OCI-LY3 (cell line): ENCODE results near the gene MGRN1.

Source experiments
- H2AFZ ChIP-seq: fragments of 200-600, 300-600 bp; shearing (Covaris generic); 2 replicates; pipeline ENCODE4 v1.6.0; 2014; ENCODE audit warnings: antibody characterized with exemption, low read depth, low read length
- H3K27ac ChIP-seq: fragments of 200-600, 300-600 bp; sonication (generic); 2 replicates; pipeline ENCODE4 v1.5.1; 2014; ENCODE audit warnings: mild to moderate bottlenecking, low read length, moderate library complexity, mixed read lengths
- H3K27me3 ChIP-seq: fragments of 200-600, 300-600 bp; sonication (generic); 2 replicates; pipeline ENCODE4 v1.6.1; 2014; ENCODE audit warnings: low read depth, low read length, mixed read lengths
- H3K36me3 ChIP-seq: fragments of 200-600, 300-600 bp; sonication (generic); replicated peaks from 2 replicates; pipeline ENCODE3; 2014; ENCODE audit warnings: low read depth, low read length, mixed read lengths
- H3K4me1 ChIP-seq: fragments of 300-600, 200-600 bp; sonication (generic); 2 replicates; pipeline ENCODE4 v1.6.1; 2014; ENCODE audit warnings: low read length, mixed read lengths
- H3K4me2 ChIP-seq: fragments of 200-600, 300-600 bp; sonication (generic); 2 replicates; pipeline ENCODE4 v1.6.1; 2014; ENCODE audit warnings: low read length, mixed read lengths
- H3K4me3 ChIP-seq: fragments of 300-600, 200-600 bp; sonication (generic); 2 replicates; pipeline ENCODE4 v1.5.1; 2014; ENCODE audit warnings: antibody characterized with exemption, mild to moderate bottlenecking, low read length, moderate library complexity
- H3K79me2 ChIP-seq: fragments of 300-600, 200-600 bp; shearing (Covaris generic); 2 replicates; pipeline ENCODE4 v1.6.1; 2014; ENCODE audit warnings: mild to moderate bottlenecking, low read length, mixed read lengths
- H3K9ac ChIP-seq: fragments of 300-600, 200-600 bp; shearing (Covaris generic); 2 replicates; pipeline ENCODE4 v1.6.0; 2014; ENCODE audit warnings: mild to moderate bottlenecking, low read length, moderate library complexity
- H3K9me3 ChIP-seq: fragments of 200-600, 300-600 bp; shearing (Covaris generic); 2 replicates; pipeline ENCODE4 v1.6.1; 2014; ENCODE audit warnings: low read length, mixed read lengths; ENCODE audit not compliant: insufficient read depth
- H4K20me1 ChIP-seq: fragments of 200-600, 300-600 bp; sonication (generic); 2 replicates; pipeline ENCODE4 v1.6.1; 2016; ENCODE audit warnings: low read length, mixed read lengths; ENCODE audit not compliant: insufficient read depth
- EZH2phosphoT487 ChIP-seq: fragments of 200-600 bp; shearing (Covaris generic); IDR thresholded peaks from 2 replicates; pipeline ENCODE4 v1.6.1; 2018; ENCODE audit warnings: antibody characterized with exemption, mixed run types, low read depth
- TF ChIP-seq, protein P1 (sequence below): fragments of 200-600, 300-600 bp; sonication (generic); IDR thresholded peaks from 2 replicates; pipeline ENCODE4 v1.5.1; 2014; ENCODE audit warnings: antibody characterized with exemption, low read length, low read depth

Gene MGRN1

DNA sequence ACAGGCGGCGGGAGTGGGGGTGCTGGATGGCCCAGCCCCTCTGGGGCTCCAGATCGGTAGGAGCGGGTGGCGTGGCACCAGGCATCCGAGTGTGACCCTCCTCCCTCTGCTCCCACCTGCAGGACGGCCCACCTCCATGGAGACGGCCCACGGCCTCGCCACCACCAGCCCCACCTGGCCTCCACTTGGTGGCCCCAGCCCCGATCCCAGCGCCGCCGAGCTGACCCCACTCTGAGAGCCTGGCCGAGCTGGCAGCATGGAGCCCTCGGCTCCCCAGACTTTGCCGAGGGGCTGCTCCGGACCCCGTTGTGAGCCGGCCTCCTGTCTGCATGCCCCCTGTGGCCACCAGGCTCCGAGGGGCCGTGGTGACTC, 64.0 kb downstream of the MGRN1 start:
- Histone ChIP-seq H3K4me3 (no peak overlapping the region), H3K36me3 (no peaks in the 10 kb centered on the region), H3K27ac (no peak overlapping the region), H3K4me1 (peaks cover 8% of the 10 kb centered on the region), H3K4me2 (no peak overlapping the region), H2AFZ (no peak overlapping the region), H3K9me3 (no peaks in the 10 kb centered on the region), H3K27me3 (no peaks in the 10 kb centered on the region), H4K20me1 (no peaks in the 10 kb centered on the region), H3K79me2 (peaks cover under 1% of the 10 kb centered on the region; the same call in 1 of the 2 replicates), H3K9ac (no peak overlapping the region)
- TF ChIP-seq, protein P1, sequence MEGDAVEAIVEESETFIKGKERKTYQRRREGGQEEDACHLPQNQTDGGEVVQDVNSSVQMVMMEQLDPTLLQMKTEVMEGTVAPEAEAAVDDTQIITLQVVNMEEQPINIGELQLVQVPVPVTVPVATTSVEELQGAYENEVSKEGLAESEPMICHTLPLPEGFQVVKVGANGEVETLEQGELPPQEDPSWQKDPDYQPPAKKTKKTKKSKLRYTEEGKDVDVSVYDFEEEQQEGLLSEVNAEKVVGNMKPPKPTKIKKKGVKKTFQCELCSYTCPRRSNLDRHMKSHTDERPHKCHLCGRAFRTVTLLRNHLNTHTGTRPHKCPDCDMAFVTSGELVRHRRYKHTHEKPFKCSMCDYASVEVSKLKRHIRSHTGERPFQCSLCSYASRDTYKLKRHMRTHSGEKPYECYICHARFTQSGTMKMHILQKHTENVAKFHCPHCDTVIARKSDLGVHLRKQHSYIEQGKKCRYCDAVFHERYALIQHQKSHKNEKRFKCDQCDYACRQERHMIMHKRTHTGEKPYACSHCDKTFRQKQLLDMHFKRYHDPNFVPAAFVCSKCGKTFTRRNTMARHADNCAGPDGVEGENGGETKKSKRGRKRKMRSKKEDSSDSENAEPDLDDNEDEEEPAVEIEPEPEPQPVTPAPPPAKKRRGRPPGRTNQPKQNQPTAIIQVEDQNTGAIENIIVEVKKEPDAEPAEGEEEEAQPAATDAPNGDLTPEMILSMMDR = no peak
- no peak for TF ChIP-seq EZH2phosphoT487

GRCh38 chr16:4689091-4689671, 64.6 kb downstream of the MGRN1 start:
- Histone ChIP-seq H4K20me1 (no peaks in the 10 kb centered on the region), H3K36me3 (no peaks in the 10 kb centered on the region), H3K79me2 (peaks cover 6% of the 10 kb centered on the region), H3K27ac (no peak overlapping the region), H3K9ac (no peak overlapping the region), H3K9me3 (no peaks in the 10 kb centered on the region), H3K4me1 (peaks cover 8% of the 10 kb centered on the region), H3K4me3 (no peak overlapping the region), H2AFZ (no peak overlapping the region), H3K27me3 (no peaks in the 10 kb centered on the region), H3K4me2 (no peak overlapping the region)
- TF ChIP-seq EZH2phosphoT487 = no peak
- TF ChIP-seq, protein P1 = no peak

DNA sequence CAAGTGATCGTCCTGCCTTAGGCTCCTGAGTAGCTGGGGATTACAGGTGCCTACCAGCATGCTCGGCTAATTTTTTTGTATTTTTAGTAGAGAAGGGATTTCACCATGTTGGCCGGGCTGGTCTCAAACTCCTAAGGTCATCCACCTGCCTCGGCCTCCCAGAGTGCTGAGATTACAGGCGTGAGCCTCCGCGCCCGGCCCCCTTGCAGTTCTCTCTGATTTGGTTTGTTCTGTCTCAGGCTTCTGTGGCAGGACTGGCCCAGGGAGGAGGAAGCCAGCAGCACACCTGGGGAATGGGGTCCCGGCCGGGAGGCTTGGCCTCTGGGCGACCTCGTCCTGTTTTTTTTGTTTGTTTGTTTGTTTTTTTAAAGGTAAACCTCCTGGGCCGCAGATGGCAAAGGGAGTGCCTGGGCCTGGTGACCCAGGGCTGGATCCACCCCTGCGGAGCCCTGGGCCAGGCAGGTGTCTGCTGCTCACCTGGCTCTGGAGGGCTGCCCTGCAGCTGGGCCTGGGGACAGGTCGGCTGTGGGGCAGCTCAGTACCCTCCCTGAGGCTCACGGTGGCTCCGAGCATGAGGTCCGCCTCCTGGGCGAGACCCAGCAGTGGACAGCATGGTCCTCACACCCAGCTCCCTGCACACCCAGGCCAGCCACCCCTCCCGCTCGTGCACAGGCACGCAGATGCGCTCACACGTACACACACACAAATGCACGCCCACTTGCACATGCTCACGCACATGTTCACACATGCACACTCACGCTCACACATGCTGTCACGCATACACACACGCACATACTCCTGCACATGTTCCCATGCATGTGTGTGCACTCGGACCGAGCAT, 65.5 kb downstream of the MGRN1 start:
- TF ChIP-seq, protein P1 = no peak
- no peak for TF ChIP-seq EZH2phosphoT487
- Histone ChIP-seq H3K27ac (no peak overlapping the region), H4K20me1 (no peaks in the 10 kb centered on the region), H3K4me2 (no peak overlapping the region), H3K27me3 (no peaks in the 10 kb centered on the region), H3K9ac (no peak overlapping the region), H3K36me3 (no peaks in the 10 kb centered on the region), H3K4me1 (peaks cover 11% of the 10 kb centered on the region), H3K9me3 (no peaks in the 10 kb centered on the region), H3K79me2 (peaks cover 13% of the 10 kb centered on the region), H2AFZ (no peak overlapping the region), H3K4me3 (no peak overlapping the region)

DNA sequence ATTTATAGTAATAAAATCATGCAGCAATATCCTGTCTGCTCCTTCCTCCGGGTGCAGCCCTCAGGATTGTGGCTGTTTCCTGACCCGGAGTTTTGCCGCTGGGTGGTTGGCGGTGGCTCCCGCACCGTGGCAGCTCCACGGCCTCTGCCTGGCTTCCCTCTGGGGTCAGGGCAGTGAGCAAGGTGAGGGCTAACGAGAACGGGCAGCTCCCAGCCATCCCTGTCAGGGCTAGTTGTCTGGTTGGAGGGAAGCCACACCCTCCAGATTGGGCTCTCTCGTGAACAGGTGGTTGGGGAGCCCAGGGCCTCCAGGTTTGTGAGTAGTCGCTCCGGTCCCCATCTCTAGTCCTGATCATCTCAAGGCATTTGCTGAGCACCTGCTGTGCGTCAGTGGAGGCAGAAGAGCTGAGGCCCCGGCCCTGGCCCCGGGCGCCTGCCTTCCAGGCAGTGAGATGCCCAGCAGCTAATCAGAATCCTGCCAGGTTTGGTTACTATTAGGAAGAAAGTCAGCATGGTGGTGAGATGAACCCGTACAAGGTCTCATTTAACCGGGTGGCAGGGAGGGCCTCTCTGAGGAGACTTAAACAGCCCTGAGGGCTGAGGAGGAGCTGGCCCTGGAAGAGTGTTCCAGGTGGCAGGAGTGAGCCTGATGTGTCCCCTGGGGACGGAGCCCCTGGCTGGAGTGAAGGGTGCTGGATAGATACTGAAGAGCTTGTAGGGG, 66.5 kb downstream of the MGRN1 start:
- H3K27me3 ChIP-seq = no peaks in the 10 kb centered on the region
- H3K36me3 ChIP-seq = no peaks in the 10 kb centered on the region
- no peak overlapping the region for H3K27ac ChIP-seq
- H3K9ac ChIP-seq = no peak overlapping the region
- no peak overlapping the region for H2AFZ ChIP-seq
- peaks cover 11% of the 10 kb centered on the region for H3K4me1 ChIP-seq
- H3K4me3 ChIP-seq = no peak overlapping the region
- H3K9me3 ChIP-seq = no peaks in the 10 kb centered on the region
- TF ChIP-seq, protein P1 = no peak
- no peak for TF ChIP-seq EZH2phosphoT487
- peaks cover 13% of the 10 kb centered on the region for H3K79me2 ChIP-seq
- no peaks in the 10 kb centered on the region for H4K20me1 ChIP-seq
- no peak overlapping the region for H3K4me2 ChIP-seq
